Loucy (cell line): Measurements from ENCODE around the gene SRRD.

Experiments used
- H2AFZ ChIP-seq: fragments of 200-600 bp; sonication (generic); 2 replicates; pipeline ENCODE4 v1.6.0; 2016; ENCODE audit warnings: antibody characterized with exemption, mild to moderate bottlenecking, low read length, moderate library complexity
- H3F3A ChIP-seq: fragments of 200-600 bp; 2 replicates; pipeline ENCODE4 v1.6.0; 2016; ENCODE audit warnings: antibody characterized with exemption, low read depth, mild to moderate bottlenecking
- H3K27me3 ChIP-seq: fragments of 200-600 bp; sonication (generic); 2 replicates; pipeline ENCODE4 v1.6.1; 2014; ENCODE audit warnings: low read length, mild to moderate bottlenecking; ENCODE audit not compliant: insufficient read depth, poor library complexity, severe bottlenecking
- H3K36me3 ChIP-seq: fragments of 200-600 bp; sonication (generic); 2 replicates; pipeline ENCODE4 v1.6.1; 2016; ENCODE audit warnings: low read length; ENCODE audit not compliant: insufficient read depth
- H3K4me1 ChIP-seq: fragments of 200-600 bp; sonication (generic); 2 replicates; pipeline ENCODE4 v1.5.1; 2014; ENCODE audit warnings: low read length, mild to moderate bottlenecking; ENCODE audit not compliant: insufficient read depth, poor library complexity, severe bottlenecking
- H3K4me2 ChIP-seq: fragments of 200-600 bp; sonication (generic); 2 replicates; pipeline ENCODE4 v1.6.0; 2014; ENCODE audit warnings: antibody characterized with exemption, low read length, low read depth, mild to moderate bottlenecking; ENCODE audit not compliant: poor library complexity, severe bottlenecking
- H3K4me3 ChIP-seq: fragments of 200-600 bp; sonication (generic); 2 replicates; pipeline ENCODE4 v1.5.1; 2014; ENCODE audit warnings: low read length, mild to moderate bottlenecking, mixed read lengths; ENCODE audit not compliant: poor library complexity, severe bottlenecking
- H3K79me2 ChIP-seq: fragments of 200-600 bp; sonication (generic); 2 replicates; pipeline ENCODE4 v1.6.1; 2014; ENCODE audit warnings: low read length; ENCODE audit not compliant: insufficient read depth
- H3K9ac ChIP-seq: fragments of 200-600 bp; sonication (generic); 2 replicates; pipeline ENCODE4 v1.6.0; 2014; ENCODE audit warnings: mild to moderate bottlenecking, low read depth, low read length, moderate library complexity; ENCODE audit not compliant: poor library complexity, severe bottlenecking
- H3K9me2 ChIP-seq: fragments of 200-600 bp; sonication (generic); replicated peaks from 2 replicates; pipeline ENCODE4 v1.6.1; 2016; ENCODE audit warnings: low read depth, low read length, mixed read lengths
- H3K9me3 ChIP-seq: fragments of 200-600 bp; sonication (generic); 2 replicates; pipeline ENCODE4 v1.6.1; 2014; ENCODE audit warnings: mild to moderate bottlenecking, antibody characterized with exemption, low read length, low read depth; ENCODE audit not compliant: insufficient read depth
- H4K20me1 ChIP-seq: fragments of 200-600 bp; sonication (generic); 2 replicates; pipeline ENCODE4 v1.6.0; 2014; ENCODE audit warnings: antibody characterized with exemption, low read length, mild to moderate bottlenecking; ENCODE audit not compliant: insufficient read depth, poor library complexity, severe bottlenecking
- CTCF ChIP-seq: fragments of 200-600 bp; sonication (generic); conservative IDR thresholded peaks from 2 replicates; pipeline ENCODE4 v1.5.1; 2014; ENCODE audit warnings: mild to moderate bottlenecking, antibody characterized with exemption, low read length
- EZH2phosphoT487 ChIP-seq: fragments of 200-600 bp; IDR thresholded peaks from 2 replicates; pipeline ENCODE4 v1.6.1; 2018; ENCODE audit warnings: antibody characterized with exemption, mild to moderate bottlenecking, moderate library complexity, borderline replicate concordance

Gene SRRD

GRCh38 chr22:26486394-26486793 is 2.7 kb downstream of the SRRD start:
- Histone ChIP-seq H2AFZ (no peak overlapping the region), H3K4me3 (peak overlapping the region; percentile 97), H4K20me1 (no peaks in the 10 kb centered on the region), H3K9ac (no peak overlapping the region), H3F3A (no peaks in the 10 kb centered on the region), H3K36me3 (peaks cover 34% of the 10 kb centered on the region; the same call in 1 of the 2 replicates), H3K27me3 (no peaks in the 10 kb centered on the region), H3K9me2 (no peaks in the 10 kb centered on the region), H3K79me2 (peaks cover 48% of the 10 kb centered on the region), H3K4me1 (peaks cover 44% of the 10 kb centered on the region), H3K4me2 (peak overlapping the region; percentile 80), H3K9me3 (no peaks in the 10 kb centered on the region)
- TF ChIP-seq CTCF (no peak), EZH2phosphoT487 (no peak)

GRCh38 chr22:26487996-26488395 is 4.3 kb downstream of the SRRD start:
- Histone ChIP-seq H3K79me2 (peaks cover 32% of the 10 kb centered on the region), H3K36me3 (peaks cover 49% of the 10 kb centered on the region; the same call in 1 of the 2 replicates), H2AFZ (no peak overlapping the region), H3K4me2 (no peak overlapping the region), H3K4me3 (no peak overlapping the region), H3K4me1 (peaks cover 28% of the 10 kb centered on the region), H4K20me1 (no peaks in the 10 kb centered on the region), H3K9me3 (no peaks in the 10 kb centered on the region), H3F3A (no peaks in the 10 kb centered on the region), H3K9me2 (no peaks in the 10 kb centered on the region), H3K9ac (no peak overlapping the region), H3K27me3 (no peaks in the 10 kb centered on the region)
- TF ChIP-seq CTCF (no peak), EZH2phosphoT487 (no peak)

- H3K4me2 ChIP-seq: no peak overlapping the region
- TF ChIP-seq EZH2phosphoT487: no peak
- TF ChIP-seq CTCF: no peak
- no peaks in the 10 kb centered on the region for H3K9me2 ChIP-seq
- peak overlapping the region; percentile 16 for H3K9ac ChIP-seq
- H3K79me2 ChIP-seq: peaks cover 19% of the 10 kb centered on the region
- H3K27me3 ChIP-seq: no peaks in the 10 kb centered on the region
- H3K4me3 ChIP-seq: no peak overlapping the region
- peaks cover 63% of the 10 kb centered on the region; the same call in 1 of the 2 replicates for H3K36me3 ChIP-seq
- no peaks in the 10 kb centered on the region for H3K9me3 ChIP-seq
- peaks cover 23% of the 10 kb centered on the region for H3K4me1 ChIP-seq
- no peak overlapping the region for H2AFZ ChIP-seq
- no peaks in the 10 kb centered on the region for H3F3A ChIP-seq
- H4K20me1 ChIP-seq: no peaks in the 10 kb centered on the region
Observed at GRCh38 chr22:26489447-26490036, 5.9 kb downstream of the SRRD start.
